ENCODE results near the gene TRIM50.
"Not testable (repeated sequence)": the region's sequence is repeated elsewhere in the genome, so short reads cannot be mapped to it uniquely, and the experiment has no call there.

Gene TRIM50

DNA sequence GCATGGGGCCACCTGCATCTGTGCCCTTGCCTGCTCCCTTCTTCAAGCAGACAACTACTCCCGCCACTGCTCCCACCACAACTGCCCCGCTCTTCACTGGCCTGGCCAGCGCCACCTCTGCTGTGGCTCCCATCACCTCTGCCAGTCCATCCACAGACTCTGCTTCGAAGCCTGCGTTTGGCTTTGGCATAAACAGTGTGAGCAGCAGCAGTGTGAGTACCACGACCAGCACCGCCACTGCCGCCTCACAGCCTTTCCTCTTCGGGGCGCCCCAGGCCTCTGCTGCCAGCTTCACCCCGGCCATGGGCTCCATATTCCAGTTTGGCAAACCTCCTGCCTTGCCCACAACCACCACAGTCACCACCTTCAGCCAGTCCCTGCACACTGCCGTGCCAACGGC is 30.6 kb downstream of the TRIM50 start:
- not testable (repeated sequence) for DNase-seq (ENCODE audit: low read depth); H3K4me3 ChIP-seq (ENCODE audit: low read depth, low read length)

DNA sequence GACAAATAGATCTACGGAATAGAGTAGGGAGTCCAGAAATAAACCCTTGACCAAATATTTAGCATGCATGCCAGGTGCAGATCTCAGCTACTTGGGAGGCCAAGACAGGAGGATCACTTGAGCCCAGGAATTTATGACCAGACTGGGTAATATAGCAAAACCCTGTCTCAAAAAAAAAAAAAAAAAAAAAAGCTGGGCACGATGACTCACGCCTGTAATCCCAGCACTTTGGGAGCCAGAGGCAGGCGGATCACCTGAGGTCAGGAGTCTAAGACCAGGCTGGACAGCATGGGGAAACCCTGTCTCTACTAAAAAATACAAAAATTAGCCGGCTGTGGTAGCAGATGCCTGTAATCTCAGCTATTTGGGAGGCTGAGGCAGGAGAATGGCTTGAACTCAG is 50.7 kb downstream of the TRIM50 start:
- not testable (repeated sequence) for DNase-seq (ENCODE audit: low read depth)

DNA sequence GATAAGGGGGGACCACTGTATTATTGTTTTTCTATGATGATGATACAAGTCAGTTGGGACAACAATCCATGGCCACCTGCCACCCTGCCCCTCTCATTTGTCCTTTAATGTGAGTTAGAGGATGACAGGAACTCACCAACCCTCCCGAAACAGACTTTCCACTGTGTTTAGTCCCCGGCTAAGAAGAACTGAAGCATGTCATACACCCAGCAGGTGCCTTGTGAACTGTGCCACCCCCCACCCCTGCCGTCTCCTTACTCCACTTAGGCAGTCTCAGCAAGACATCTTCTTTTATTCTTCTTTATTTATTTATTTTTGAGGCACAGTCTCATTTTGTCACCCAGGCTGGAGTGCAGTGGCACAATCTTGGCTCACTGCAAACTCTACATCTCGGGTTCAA is 60.1 kb downstream of the TRIM50 start:
- not testable (repeated sequence) for DNase-seq (ENCODE audit: low read depth); H3K4me3 ChIP-seq (ENCODE audit: low read depth, low read length)

More for the DNA sequence above, 50.7 kb downstream of the TRIM50 start:
- not testable (repeated sequence) for H3K4me3 ChIP-seq (ENCODE audit: low read depth, low read length)

DNA sequence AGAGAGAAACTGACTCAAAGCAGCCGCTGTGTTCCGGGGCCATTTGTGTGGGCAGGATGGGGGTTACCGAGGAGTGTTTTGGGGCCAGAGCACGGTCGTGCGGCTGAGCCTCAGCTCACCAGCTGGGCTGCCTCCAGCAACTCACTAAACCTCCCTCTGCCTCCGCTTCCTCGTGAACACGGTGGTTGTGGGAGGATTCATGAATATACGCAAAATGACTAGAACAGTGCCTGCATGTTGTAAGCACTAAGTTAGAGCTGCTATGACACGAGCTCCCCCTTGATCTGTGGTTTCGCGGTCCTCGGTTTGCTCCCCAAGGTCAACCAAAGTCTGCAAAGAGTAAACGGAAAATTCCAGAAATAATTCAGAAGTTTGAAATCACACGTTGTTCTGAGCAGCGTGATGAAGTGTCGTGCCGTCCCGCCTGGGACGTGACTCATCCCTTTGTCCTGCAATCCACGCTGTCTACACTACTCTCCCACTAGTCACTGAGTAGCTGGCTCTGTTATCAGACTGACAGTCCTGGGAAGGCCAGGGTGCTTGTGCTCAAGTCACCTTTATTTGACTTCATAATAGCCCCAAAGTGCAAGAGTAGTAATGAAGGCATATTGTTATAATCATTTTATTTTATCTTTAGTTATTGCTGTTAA is 61.0 kb downstream of the TRIM50 start:
- H3K4me3 ChIP-seq (ENCODE audit: low read depth, low read length); DNase-seq (ENCODE audit: low read depth): not testable (repeated sequence)

Measured in NB4 (cell line).